ENCODE data around the gene SORBS1.
"Not testable (repeated sequence)": the region's sequence is repeated elsewhere in the genome, so short reads cannot be mapped to it uniquely, and the experiment has no call there.

The SORBS1 gene

DNA sequence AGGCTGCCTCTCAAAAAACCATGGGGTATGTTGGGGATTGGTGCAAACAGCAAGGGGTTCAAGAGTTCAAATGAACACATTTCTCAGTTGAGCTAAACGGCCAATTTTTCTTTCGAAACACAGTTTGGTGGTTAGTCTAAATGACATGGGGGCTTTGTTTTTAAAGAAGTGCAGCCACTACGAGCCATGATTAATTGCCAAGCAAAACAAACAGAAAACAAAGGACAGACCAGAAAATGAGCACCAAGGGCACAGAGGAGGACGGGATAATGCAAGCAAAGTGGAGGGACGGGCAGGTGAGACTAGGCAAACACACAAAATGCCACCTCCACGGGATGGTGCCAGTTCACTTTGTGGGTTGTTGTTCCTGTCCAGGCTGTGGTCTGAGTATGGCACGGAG is 205.9 kb downstream of the SORBS1 start:
- TF ChIP-seq, protein P1, sequence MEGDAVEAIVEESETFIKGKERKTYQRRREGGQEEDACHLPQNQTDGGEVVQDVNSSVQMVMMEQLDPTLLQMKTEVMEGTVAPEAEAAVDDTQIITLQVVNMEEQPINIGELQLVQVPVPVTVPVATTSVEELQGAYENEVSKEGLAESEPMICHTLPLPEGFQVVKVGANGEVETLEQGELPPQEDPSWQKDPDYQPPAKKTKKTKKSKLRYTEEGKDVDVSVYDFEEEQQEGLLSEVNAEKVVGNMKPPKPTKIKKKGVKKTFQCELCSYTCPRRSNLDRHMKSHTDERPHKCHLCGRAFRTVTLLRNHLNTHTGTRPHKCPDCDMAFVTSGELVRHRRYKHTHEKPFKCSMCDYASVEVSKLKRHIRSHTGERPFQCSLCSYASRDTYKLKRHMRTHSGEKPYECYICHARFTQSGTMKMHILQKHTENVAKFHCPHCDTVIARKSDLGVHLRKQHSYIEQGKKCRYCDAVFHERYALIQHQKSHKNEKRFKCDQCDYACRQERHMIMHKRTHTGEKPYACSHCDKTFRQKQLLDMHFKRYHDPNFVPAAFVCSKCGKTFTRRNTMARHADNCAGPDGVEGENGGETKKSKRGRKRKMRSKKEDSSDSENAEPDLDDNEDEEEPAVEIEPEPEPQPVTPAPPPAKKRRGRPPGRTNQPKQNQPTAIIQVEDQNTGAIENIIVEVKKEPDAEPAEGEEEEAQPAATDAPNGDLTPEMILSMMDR (IDR thresholded peaks at IDR 0.05; ENCODE audit: low read depth, low read length): no peak
- H3K4me3 ChIP-seq (ENCODE audit: low read depth, low read length): no peak overlapping the region
- in situ Hi-C loops (cut with HindIII; ENCODE audit: low sequenced_read_pairs): no loop called here
- DNase-seq (ENCODE audit: low read depth, low spot score): no peak

DNA sequence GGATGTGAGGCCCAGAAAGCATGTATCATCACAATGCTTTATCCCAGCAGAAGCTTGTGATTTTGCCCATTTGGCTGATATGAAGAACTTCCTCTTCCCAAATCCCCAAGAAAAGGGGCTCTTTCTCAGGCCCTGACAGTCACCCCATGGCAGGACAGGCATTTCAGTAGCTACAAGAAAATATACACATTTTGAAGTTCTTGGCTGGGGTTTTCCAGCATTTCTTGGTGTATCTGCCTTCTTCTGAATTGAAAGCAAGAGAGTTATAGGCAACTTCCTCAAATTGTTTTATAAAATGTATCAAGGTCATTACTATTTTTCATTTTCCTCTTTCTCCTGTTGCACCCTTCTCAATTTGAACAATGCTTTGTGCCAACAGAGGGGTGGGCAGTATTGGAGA is 207.1 kb downstream of the SORBS1 start:
- no peak overlapping the region for H3K4me3 ChIP-seq (ENCODE audit: low read depth, low read length)
- no peak for DNase-seq (ENCODE audit: low read depth, low spot score)
- TF ChIP-seq, protein P1 (IDR thresholded peaks at IDR 0.05; ENCODE audit: low read depth, low read length): no peak
- in situ Hi-C loops (cut with HindIII; ENCODE audit: low sequenced_read_pairs): no loop called here

DNA sequence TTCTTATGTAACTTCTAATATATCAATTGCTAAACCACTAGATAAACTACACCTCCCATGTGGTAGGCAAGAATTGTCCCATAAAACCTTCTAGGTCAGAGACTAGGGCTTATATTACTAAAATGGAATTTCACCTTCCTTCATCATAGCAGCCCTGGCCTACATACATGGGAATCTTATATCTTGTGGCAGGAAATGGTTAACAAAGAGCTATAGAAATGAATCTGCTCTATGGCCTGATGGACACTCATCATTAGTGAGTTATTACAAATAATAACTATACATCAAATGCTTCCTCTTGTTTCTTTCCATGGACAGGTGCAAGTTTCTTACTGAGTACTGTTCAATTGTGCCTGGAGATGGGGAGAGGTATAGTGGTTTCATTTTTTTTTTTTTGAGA is 208.0 kb downstream of the SORBS1 start:
- in situ Hi-C loops (cut with HindIII; ENCODE audit: low sequenced_read_pairs): no loop called here
- TF ChIP-seq, protein P1 (IDR thresholded peaks at IDR 0.05; ENCODE audit: low read depth, low read length): no peak
- DNase-seq (ENCODE audit: low read depth, low spot score): no peak
- no peak overlapping the region for H3K4me3 ChIP-seq (ENCODE audit: low read depth, low read length)

DNA sequence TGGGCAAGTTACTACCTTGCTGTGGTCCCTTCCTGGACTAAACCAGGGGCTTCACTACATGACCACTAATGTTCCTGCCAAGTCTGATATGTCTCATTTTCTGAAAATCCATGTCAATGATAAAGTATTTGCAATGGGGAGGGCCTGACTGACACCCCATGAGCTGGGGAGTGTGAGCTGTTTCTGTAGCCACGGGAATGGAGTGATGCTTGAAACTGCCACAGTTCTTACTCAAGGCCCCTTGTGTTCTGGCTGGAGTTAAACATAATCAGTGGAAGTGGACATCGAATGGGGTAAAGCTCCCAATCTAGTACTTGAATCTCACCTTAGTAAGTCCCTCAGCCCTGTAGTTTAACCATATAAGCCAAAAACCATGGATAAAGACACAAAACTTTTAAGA is 208.5 kb downstream of the SORBS1 start:
- H3K4me3 ChIP-seq (ENCODE audit: low read depth, low read length): no peak overlapping the region
- no peak for DNase-seq (ENCODE audit: low read depth, low spot score)
- TF ChIP-seq, protein P1 (IDR thresholded peaks at IDR 0.05; ENCODE audit: low read depth, low read length): no peak
- in situ Hi-C loops (cut with HindIII; ENCODE audit: low sequenced_read_pairs): no loop called here

DNA sequence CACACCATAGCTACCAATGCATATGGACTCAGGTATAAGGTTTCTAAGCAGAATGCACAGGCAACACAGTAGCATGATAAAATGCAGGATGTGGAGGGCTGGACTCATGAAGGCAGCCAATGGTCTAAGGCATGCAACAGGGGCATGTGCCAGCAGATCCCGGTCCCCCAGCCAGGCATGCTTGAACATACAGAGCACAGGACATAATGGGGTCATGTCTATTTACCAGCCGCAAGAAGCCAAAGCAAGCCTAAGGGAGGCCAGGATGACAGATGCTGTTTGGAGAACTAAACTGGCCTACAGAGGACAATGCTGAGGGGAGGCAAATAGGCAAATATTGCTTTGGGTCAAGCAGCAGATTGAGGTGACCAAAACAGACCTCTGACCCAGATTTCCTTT is 210.3 kb downstream of the SORBS1 start:
- TF ChIP-seq, protein P1 (IDR thresholded peaks at IDR 0.05; ENCODE audit: low read depth, low read length): no peak
- no peak overlapping the region for H3K4me3 ChIP-seq (ENCODE audit: low read depth, low read length)
- DNase-seq (ENCODE audit: low read depth, low spot score): no peak
- in situ Hi-C loops (cut with HindIII; ENCODE audit: low sequenced_read_pairs): no loop called here

DNA sequence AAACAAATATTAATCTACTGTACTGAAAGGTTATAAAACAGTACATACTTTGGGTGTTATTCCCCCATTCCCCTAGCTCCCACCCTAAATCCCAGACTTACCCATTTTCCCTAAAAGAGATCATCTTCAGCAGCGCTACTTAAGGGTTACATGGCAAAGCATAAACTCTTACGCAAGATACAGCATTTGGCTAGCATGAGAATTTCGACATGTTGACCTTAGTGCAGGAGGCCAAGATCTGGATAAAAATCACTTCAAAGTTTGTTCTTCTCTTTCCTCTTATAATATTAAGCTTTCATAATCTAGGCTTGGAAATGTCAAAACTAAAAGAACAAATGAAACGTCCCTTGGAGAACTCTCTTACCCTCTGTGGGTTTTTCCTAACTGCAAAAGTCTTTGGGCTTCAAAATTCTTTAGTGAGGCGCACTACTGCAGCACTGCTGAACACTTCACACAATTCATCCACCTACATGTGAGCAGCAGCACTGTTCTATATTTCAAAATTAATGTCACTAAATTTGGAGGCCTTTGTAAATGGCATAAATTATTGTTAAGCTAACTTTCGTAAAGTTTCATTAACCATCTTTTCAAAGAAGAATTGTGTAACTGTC is 210.8 kb downstream of the SORBS1 start:
- H3K4me3 ChIP-seq (ENCODE audit: low read depth, low read length): no peak overlapping the region
- TF ChIP-seq, protein P1 (IDR thresholded peaks at IDR 0.05; ENCODE audit: low read depth, low read length): no peak
- in situ Hi-C loops (cut with HindIII; ENCODE audit: low sequenced_read_pairs): no loop called here
- DNase-seq (ENCODE audit: low read depth, low spot score): no peak

DNA sequence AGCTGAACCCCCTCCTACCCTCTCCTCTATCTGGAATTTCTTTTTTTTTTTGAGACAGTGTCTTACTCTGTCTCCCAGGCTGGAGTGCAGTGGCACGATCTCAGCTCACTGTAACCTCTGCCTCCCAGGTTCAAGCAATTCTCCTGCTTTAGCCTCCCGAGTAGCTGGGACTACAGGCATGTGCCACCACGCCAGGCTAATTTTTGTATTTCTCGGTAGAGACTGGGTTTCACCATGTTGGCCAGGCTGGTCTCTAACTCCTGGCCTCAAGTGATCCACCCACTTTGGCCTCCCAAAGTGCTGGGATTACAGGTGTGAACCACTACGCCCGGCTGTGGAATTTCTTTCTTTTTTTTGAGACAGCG is 213.8 kb downstream of the SORBS1 start:
- H3K4me3 ChIP-seq (ENCODE audit: low read depth, low read length); in situ Hi-C loops (cut with HindIII; ENCODE audit: low sequenced_read_pairs); DNase-seq (ENCODE audit: low read depth, low spot score): not testable (repeated sequence)

Measured in astrocyte of the spinal cord (primary cell).